GM12801 (cell line): ENCODE measurements around the gene TFAP2E.

Experiments used
- TF ChIP-seq, protein P1 (sequence below): IDR thresholded peaks from one replicate; pipeline ENCODE4 v1.5.1; 2011; ENCODE audit warnings: control low read depth; ENCODE audit not compliant: insufficient read length; ENCODE audit errors: extremely low read depth

The TFAP2E gene

DNA sequence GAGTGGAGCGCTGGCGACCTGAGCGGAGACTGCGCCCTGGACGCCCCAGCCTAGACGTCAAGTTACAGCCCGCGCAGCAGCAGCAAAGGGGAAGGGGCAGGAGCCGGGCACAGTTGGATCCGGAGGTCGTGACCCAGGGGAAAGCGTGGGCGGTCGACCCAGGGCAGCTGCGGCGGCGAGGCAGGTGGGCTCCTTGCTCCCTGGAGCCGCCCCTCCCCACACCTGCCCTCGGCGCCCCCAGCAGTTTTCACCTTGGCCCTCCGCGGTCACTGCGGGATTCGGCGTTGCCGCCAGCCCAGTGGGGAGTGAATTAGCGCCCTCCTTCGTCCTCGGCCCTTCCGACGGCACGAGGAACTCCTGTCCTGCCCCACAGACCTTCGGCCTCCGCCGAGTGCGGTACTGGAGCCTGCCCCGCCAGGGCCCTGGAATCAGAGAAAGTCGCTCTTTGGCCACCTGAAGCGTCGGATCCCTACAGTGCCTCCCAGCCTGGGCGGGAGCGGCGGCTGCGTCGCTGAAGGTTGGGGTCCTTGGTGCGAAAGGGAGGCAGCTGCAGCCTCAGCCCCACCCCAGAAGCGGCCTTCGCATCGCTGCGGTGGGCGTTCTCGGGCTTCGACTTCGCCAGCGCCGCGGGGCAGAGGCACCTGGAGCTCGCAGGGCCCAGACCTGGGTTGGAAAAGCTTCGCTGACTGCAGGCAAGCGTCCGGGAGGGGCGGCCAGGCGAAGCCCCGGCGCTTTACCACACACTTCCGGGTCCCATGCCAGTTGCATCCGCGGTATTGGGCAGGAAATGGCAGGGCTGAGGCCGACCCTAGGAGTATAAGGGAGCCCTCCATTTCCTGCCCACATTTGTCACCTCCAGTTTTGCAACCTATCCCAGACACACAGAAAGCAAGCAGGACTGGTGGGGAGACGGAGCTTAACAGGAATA is 4.2 kb downstream of the TFAP2E start:
- TF ChIP-seq, protein P1, sequence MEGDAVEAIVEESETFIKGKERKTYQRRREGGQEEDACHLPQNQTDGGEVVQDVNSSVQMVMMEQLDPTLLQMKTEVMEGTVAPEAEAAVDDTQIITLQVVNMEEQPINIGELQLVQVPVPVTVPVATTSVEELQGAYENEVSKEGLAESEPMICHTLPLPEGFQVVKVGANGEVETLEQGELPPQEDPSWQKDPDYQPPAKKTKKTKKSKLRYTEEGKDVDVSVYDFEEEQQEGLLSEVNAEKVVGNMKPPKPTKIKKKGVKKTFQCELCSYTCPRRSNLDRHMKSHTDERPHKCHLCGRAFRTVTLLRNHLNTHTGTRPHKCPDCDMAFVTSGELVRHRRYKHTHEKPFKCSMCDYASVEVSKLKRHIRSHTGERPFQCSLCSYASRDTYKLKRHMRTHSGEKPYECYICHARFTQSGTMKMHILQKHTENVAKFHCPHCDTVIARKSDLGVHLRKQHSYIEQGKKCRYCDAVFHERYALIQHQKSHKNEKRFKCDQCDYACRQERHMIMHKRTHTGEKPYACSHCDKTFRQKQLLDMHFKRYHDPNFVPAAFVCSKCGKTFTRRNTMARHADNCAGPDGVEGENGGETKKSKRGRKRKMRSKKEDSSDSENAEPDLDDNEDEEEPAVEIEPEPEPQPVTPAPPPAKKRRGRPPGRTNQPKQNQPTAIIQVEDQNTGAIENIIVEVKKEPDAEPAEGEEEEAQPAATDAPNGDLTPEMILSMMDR: no peak

DNA sequence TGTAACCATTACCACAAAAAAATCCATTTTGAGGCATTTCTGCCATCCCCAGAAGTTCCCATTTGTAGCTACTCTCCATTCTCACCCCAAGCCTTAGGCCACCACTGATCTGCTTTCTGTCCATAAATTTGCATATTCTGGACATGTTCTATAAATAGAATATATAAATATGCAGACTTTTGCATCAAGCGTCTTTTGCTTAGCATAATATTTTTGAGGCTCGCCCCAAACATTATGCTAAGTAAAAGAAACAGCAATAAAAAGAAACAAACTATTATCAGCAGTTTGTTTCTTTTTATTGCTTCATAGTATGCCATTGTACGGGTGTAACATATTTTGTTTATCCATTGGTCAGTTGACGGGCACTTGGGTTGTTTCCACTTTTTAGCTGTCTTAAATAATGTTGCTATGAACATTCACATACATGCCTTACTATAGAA is 7.9 kb downstream of the TFAP2E start:
- TF ChIP-seq, protein P1: no peak

- TF ChIP-seq, protein P1: no peak
Measured at GRCh38 chr1:35585281-35585680, 12.2 kb downstream of the TFAP2E start.

- TF ChIP-seq, protein P1: no peak
Measured at GRCh38 chr1:35586808-35587207, 13.7 kb downstream of the TFAP2E start.

DNA sequence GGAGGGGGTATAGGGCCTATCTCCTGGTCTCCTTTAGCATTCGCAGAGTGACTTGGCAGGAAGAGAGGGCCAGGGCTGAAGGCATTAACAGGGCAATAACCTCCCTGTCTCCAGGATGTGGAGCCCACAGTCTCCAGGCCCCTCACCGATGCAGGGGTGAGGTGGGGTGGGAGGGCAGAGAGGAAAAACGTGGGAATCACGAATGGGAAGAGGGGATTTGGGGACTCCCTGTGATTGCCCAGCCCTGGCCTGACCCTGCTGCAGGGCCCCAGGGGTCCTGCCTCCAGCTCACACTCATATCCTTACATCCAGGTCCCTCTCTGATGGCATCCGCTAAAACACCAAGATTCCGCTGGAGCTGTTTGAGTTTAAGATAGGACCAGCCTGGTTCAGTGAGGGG is 14.6 kb downstream of the TFAP2E start:
- TF ChIP-seq, protein P1: no peak

DNA sequence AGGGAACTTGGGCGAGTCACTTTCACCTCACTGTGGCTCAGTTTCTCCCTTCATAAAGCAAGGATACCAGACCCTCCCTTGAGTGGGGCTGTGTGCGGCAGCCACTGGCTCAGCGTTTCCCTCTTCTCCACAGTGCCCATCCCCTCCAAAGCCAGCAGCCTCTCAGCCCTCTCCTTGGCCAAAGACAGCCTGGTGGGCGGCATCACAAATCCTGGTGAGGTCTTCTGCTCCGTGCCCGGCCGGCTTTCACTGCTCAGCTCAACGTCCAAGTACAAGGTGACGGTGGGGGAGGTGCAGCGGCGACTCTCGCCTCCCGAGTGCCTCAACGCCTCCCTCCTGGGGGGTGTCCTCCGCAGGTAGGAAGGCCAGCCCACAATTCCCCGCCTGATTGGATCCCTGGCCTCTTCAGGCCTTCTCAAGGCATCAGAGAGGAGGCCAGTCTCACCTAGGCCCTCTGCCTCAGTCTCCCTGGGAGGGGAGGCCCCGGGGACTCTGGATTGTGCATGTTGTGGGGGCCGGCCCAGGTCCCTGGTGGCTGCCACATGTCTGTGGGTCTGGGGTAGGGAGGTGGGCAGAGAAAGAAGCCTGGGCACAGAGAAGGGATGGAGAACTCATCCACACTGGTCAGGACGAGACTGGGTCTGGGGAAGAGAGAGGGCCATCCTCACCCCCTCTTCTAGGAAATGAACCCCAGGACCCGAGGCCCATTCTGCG is 15.2 kb downstream of the TFAP2E start:
- TF ChIP-seq, protein P1: no peak
